Fibroblast of upper back skin (primary cell): ENCODE results near the gene AKR1C2.
"Not testable (repeated sequence)": the region's sequence is repeated elsewhere in the genome, so short reads cannot be mapped to it uniquely, and the experiment has no call there.

ENCODE experiments used
- DNase-seq: peaks from one replicate; pipeline ENCODE4 v3.0.0-alpha.2; 2013

The AKR1C2 gene

GRCh38 chr10:5023177-5023805 lies 19.6 kb upstream of the AKR1C2 start:
- DNase-seq, result no peak

GRCh38 chr10:5021624-5022290 lies 18.1 kb upstream of the AKR1C2 start:
- not testable (repeated sequence) for DNase-seq

- not testable (repeated sequence) for DNase-seq
These were observed 16.3 kb upstream of the AKR1C2 start for GRCh38 chr10:5019770-5020612.

GRCh38 chr10:5018671-5019277 lies 15.1 kb upstream of the AKR1C2 start:
- peak; percentile 61 for DNase-seq

GRCh38 chr10:5018134-5018533 lies 14.5 kb upstream of the AKR1C2 start:
- peak; percentile 31 for DNase-seq

GRCh38 chr10:5014936-5015335 lies 11.3 kb upstream of the AKR1C2 start:
- no peak for DNase-seq

GRCh38 chr10:5014200-5014910 lies 10.7 kb upstream of the AKR1C2 start:
- not testable (repeated sequence) for DNase-seq

GRCh38 chr10:5013385-5013784 lies 9.7 kb upstream of the AKR1C2 start:
- no peak for DNase-seq

DNA sequence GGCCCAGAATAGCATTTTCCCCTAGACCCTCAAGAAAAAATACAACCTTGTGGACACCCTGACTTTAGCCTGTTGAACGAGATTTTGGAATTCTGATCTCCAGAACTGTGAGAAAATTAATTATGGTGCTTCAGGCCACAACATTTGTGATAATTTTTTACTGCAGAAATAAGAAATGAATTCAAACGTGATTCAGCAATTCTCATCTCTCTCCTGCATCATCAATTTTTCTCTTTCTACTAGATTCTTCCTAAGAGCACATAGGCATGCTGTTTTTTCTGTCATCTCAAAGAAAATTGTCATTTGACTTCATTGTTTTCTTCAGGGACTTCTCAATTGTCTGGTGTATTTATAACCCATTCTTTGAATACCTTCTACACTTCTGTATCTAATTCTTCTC lies 8.9 kb upstream of the AKR1C2 start:
- no peak for DNase-seq

GRCh38 chr10:5011392-5011791 lies 7.7 kb upstream of the AKR1C2 start:
- not testable (repeated sequence) for DNase-seq

DNA sequence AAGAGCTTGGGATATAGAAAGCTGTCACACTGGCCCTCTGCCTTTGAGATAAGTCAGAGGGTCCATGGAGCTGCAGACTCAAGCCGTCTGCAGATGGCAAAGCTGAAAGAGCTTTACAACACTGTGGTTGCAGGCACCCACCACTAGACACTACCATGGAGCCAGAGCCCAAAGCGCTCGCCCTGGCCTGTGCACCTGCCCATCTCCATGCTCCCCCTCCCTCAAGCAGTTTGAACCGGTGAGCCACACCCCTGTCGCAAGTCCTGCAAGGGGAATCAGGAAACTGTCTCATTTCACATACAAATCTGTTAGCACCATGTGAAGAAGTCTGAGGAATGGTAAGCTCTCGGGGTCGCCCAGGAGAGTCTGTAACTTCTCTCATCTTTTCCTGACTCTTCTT lies 6.4 kb upstream of the AKR1C2 start:
- not testable (repeated sequence) for DNase-seq

DNA sequence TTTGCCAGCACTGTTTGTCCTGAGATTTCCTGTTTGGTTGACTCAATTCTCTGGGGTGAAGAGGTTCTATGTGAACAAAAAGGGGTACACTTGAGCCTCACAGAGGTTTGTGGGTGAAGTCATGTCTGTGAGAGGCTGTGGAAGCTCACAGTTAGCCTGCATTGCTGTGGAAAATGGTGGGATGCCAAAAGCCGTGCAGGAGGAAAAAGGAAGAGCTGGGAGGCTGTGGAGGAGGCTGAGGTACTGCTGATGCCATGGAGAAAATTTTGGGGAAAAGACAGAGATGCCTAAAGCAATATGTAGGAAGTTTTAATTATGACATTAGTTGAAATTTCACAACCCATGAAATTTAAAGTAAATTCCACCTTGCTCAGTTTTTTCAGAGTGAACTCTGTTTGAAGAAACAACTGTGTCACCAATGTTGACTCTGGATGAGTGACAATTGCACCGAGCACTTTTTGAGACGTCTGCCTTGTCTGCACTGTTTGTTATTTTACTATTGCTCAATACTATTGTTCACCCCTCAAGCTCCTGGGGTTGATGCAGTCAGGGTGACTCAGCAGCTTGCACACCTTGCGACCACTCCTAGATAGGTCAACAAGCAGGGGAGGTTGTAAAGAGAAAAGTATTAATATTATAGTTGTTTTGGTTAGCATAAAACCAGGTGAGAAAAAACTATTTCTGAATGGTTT lies 5.3 kb upstream of the AKR1C2 start:
- not testable (repeated sequence) for DNase-seq

DNA sequence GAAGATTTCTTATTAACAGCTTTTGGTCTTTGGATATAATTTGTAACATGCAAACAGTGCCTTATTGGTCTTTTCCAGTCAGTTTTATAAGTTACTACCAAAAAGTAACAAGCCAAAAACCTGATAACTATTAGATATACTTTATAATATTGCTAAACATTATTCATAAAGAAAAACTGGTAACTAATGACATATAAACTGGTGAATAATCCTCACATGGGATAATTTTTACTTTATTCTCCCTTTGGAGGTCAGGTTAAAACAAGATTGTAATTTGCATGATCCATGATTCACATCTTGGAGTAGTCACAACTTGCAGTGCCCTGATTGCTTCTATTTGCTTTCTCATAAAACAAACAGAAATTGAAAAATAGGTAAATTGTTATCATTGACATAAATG lies 844 bp upstream of the AKR1C2 start:
- not testable (repeated sequence) for DNase-seq

- not testable (repeated sequence) for DNase-seq
These were observed 351 bp upstream of the AKR1C2 start for GRCh38 chr10:5004030-5004385.

DNA sequence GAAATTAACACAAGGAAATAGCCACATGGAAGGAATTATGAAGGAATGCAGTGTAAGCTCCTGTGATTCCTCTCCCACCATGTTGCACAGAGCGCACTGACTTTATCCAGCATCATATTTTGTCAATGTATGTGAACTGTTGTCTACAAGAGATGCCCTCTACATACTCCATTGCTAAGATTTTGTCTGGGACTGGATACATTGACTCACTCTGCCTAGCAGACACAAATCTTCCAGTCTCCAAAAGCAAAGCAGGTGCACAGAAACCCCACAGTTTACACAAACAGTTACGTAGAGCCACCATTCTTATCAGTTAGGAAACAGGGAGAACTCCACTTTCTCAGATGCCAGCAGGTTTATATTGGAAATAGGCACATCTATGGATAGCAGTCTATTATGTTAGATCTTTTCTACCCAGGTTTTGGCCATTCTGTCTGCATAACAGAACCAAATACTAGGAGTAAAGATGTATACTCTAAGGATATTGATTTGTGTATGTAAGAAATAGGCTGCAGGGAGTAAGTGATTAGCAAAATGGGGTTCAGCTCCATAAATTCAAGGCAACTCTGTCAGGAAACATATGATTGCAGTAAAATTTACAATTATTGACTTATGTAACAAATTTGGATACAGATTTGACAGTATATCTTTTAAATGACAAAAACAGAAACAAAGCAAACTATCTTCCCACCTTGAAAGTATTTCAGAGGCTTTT lies 1.5 kb downstream of the AKR1C2 start:
- no peak for DNase-seq

GRCh38 chr10:4998671-4999070 lies 5.0 kb downstream of the AKR1C2 start:
- no peak for DNase-seq

- DNase-seq, result not testable (repeated sequence)
These were observed 9.4 kb downstream of the AKR1C2 start for GRCh38 chr10:4994260-4994659.

DNA sequence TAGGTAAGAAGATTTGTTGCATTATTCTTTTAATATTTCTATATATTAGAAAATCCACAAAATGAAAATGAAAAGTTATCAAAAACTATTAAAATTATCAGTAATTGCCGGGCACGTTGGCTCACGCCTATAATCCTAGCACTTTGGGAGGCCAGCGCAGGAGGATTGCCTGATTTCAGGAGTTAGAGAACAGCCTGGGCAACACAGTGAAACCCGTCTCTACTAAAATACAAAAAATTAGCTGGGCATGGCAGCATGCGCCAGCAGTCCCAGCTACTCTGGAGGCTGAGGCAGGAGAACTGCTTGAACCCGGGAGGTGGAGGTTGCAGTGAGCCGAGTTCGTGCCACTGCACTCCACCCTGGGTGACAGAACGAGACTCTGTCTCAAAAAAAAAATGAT lies 11.1 kb downstream of the AKR1C2 start:
- DNase-seq, result not testable (repeated sequence)

DNA sequence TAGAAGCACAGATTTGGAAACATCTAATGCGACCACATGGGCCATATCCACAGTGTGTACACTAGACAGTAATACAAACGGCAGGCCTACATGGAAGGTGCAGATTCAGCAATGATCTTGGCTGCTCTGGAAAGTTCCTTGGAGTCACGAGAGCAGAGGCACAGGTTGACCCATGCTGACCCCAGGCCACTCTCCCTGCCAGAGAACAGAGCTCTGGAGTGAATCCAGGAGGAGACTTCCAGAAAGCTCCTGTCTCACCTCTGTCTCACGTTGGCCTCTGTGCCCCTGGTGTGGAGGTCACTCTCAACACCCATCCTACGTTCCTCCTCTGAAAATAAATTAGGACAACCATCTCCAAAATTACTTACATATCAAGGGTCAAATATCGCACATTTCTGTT lies 12.2 kb downstream of the AKR1C2 start:
- DNase-seq, result not testable (repeated sequence)

GRCh38 chr10:4990217-4990616 lies 13.4 kb downstream of the AKR1C2 start:
- no peak for DNase-seq

DNA sequence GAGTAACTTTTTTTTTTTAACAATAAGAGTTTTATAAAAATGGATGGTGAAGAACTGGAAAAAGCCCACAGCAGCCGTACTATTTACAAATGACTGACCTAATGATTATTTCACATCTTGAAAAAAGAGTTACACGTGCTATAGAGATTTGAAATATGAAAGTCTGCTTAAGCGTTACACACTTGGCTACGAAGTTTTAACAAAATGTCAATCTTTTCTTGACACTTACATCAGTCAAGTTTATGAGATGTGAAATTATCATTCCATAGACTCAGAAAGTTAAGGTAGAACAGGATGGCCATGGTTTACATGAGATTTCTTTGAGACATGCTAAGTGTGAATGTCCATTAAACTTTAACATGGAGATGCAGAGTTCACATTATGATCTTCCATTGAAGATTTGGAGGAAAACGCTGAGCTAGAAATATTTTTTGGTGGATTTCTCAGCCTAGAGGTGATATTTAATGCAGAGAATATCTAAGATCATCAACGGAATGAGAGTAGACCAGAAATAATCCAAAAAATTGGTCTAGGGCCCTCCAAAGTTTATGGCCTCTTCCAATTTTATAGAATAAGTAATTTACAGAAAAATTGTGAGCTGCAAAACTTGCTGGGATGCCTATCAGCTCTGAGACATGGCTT lies 15.5 kb downstream of the AKR1C2 start:
- DNase-seq, result not testable (repeated sequence)
